Measurements from ENCODE around the gene S100A13.

DNA sequence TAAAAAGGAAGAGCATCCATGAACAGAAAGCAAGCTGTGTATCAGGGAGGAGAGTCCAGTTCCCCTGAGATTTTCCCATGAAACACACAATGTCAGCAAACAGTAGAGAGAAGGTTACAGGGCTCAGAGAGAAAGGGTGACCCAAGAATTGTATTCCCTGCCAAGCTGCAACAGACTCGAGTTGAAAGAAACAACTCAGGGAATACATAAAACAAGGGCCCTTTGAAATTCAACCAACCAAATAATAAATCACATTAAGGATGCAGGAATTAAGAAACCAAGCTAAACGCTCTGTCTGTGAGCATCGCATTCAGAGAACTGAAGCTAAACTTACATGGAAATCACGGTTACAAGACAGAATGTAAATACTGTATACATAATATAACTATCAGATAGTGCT is 34.6 kb downstream of the S100A13 start:
- TF ChIP-seq, protein P1, sequence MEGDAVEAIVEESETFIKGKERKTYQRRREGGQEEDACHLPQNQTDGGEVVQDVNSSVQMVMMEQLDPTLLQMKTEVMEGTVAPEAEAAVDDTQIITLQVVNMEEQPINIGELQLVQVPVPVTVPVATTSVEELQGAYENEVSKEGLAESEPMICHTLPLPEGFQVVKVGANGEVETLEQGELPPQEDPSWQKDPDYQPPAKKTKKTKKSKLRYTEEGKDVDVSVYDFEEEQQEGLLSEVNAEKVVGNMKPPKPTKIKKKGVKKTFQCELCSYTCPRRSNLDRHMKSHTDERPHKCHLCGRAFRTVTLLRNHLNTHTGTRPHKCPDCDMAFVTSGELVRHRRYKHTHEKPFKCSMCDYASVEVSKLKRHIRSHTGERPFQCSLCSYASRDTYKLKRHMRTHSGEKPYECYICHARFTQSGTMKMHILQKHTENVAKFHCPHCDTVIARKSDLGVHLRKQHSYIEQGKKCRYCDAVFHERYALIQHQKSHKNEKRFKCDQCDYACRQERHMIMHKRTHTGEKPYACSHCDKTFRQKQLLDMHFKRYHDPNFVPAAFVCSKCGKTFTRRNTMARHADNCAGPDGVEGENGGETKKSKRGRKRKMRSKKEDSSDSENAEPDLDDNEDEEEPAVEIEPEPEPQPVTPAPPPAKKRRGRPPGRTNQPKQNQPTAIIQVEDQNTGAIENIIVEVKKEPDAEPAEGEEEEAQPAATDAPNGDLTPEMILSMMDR (IDR thresholded peaks at IDR 0.05; ENCODE audit: low read length), result no peak
- no peak for TF ChIP-seq EZH2 (IDR thresholded peaks at IDR 0.05; ENCODE audit: borderline replicate concordance, low read length)

Data from OCI-LY1 (cell line).